ENCODE data around the gene KBTBD4. TPM values are rescaled to one million over a fixed set of nuclear protein-coding genes. Genes with fewer than 3 reads are reported as not detected.
"Not testable (repeated sequence)": the region's sequence is repeated elsewhere in the genome, so short reads cannot be mapped to it uniquely, and the experiment has no call there.

KBTBD4 gene
- polyA plus RNA-seq, 4 donors, result 9.8 to 13.7 (median 12.0) TPM

DNA sequence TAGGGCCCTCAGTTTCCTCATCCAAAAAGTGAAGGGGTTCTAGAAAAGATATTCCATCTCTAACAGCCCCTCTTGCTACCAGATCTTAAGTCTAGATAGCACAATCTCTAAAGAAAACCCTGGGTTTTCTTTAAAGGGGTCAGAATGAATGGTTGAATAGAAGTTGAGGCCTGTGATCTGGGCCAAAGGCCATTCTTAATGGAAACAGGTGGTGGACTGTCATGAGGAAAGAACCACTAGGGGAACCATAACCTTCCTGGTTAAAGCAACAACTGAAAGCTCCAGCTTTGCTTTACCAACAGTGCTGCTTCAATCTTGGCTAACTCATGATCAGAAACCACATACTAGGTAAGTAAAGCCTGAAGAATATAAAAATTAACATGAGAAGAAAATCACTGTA is 27.7 kb downstream of the KBTBD4 start:
- Histone ChIP-seq H3K4me3 (ENCODE audit: low read depth in 1 of 3, low read length in 3 of 3) (peak overlapping the region in 2 of 3 donors; percentile 83 to 89), H3K4me1 (ENCODE audit: control insufficient read depth in 3 of 3, insufficient read depth in 2 of 3, low read depth in 1 of 3, low read length in 2 of 3) (peaks cover 0 to 14% (median 13%) of the 10 kb centered on the region in 3 donors), H3K27ac (ENCODE audit: low read depth in 1 of 3, low read length in 2 of 3) (peak overlapping the region in 1 of 3 donors; percentile 91), H3K36me3 (ENCODE audit: control insufficient read depth in 3 of 3, insufficient read depth in 2 of 3, low read depth in 1 of 3, low read length in 3 of 3) (peaks cover 0 to 11% (median 0%) of the 10 kb centered on the region in 3 donors), H3K27me3 (ENCODE audit: control insufficient read depth in 3 of 3, insufficient read depth in 3 of 3, low read length in 3 of 3) (no peaks in the 10 kb centered on the region), H3K9me3 (ENCODE audit: control insufficient read depth in 2 of 2, insufficient read depth in 1 of 2, low read depth in 1 of 2, low read length in 1 of 2) (no peaks in the 10 kb centered on the region)
- DNase-seq, result peak; percentile 52 to 56
- FAIRE-seq, result no peak

DNA sequence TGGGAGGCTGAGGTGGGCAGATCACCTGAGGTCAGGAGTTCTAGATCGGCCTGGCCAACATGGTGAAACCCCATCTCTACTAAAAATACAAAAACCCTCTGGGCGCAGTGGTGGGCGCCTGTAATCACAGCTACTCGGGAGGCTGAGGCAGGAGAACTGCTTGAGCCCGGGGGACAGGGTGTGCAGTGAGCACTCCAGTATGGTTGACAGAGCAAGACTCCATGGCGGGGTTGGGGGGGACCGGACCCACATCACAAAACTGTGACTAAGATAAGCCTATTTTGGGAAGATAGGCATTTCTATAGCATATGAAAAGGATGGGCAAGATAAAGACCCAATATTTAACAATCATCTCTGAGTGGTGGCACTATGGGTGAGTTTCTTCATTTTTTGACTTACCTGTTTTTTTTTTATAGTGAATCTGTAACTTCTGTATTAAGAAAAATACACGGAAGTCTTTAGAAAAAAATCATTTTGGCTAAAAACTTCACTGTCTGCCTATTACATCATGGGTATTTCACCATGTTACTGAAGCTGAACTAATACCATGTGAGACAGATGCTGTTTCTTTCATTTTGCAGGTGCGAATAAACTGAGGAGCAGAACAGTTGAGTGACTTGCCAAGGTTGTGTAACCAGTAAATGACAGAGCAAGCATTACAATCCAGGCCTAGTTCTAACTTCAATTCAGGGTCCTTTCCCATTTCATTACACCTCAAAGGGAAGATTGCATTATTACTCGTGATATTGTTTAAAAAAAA is 28.3 kb downstream of the KBTBD4 start:
- 75 to 81% (median 80%) methylated on average over 10 of the region's 10 CpGs for WGBS, 3 donors
- no peak for FAIRE-seq
- DNase-seq, result no peak
- no peaks in the 10 kb centered on the region for H3K27me3 ChIP-seq (ENCODE audit: control insufficient read depth in 3 of 3, insufficient read depth in 3 of 3, low read length in 3 of 3)
- H3K36me3 ChIP-seq (ENCODE audit: control insufficient read depth in 3 of 3, insufficient read depth in 2 of 3, low read depth in 1 of 3, low read length in 3 of 3), result peaks cover 0 to 11% (median 0%) of the 10 kb centered on the region in 3 donors
- no peak overlapping the region for H3K27ac ChIP-seq (ENCODE audit: low read depth in 1 of 3, low read length in 2 of 3)
- H3K9me3 ChIP-seq (ENCODE audit: control insufficient read depth in 2 of 2, insufficient read depth in 1 of 2, low read depth in 1 of 2, low read length in 1 of 2), result no peaks in the 10 kb centered on the region
- no peak overlapping the region for H3K4me3 ChIP-seq (ENCODE audit: low read depth in 1 of 3, low read length in 3 of 3)
- peaks cover 0 to 14% (median 13%) of the 10 kb centered on the region in 3 donors for H3K4me1 ChIP-seq (ENCODE audit: control insufficient read depth in 3 of 3, insufficient read depth in 2 of 3, low read depth in 1 of 3, low read length in 2 of 3)

DNA sequence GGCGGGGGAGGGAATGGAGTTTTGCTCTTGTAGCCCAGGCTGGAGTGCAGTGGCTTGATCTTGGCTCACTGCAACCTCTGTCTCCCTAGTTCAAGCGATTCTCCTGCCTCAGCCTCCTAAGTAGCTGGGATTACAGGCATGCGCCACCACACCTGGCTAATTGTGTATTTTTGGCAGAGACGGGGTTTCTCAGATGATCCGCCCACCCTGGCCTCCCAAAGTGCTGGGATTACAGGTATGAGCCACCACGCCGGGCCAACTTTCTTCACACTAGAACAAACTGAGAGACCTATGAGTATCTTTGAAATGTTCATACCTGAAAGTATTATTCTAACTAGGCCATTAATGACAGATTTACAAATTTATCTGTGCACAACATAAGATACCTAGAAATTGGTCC is 32.5 kb downstream of the KBTBD4 start:
- peaks cover 0 to 10% (median 6%) of the 10 kb centered on the region in 3 donors for H3K4me1 ChIP-seq (ENCODE audit: control insufficient read depth in 3 of 3, insufficient read depth in 2 of 3, low read depth in 1 of 3, low read length in 2 of 3)
- not testable (repeated sequence) for H3K27ac ChIP-seq (ENCODE audit: low read depth in 1 of 3, low read length in 2 of 3); H3K4me3 ChIP-seq (ENCODE audit: low read depth in 1 of 3, low read length in 3 of 3); H3K9me3 ChIP-seq (ENCODE audit: control insufficient read depth in 2 of 2, insufficient read depth in 1 of 2, low read depth in 1 of 2, low read length in 1 of 2); FAIRE-seq; H3K27me3 ChIP-seq (ENCODE audit: control insufficient read depth in 3 of 3, insufficient read depth in 3 of 3, low read length in 3 of 3); DNase-seq
- WGBS, 3 donors, result 96 to 99% (median 98%) methylated on average over 7 of the region's 7 CpGs
- peaks cover 0 to 27% (median 0%) of the 10 kb centered on the region in 3 donors for H3K36me3 ChIP-seq (ENCODE audit: control insufficient read depth in 3 of 3, insufficient read depth in 2 of 3, low read depth in 1 of 3, low read length in 3 of 3)

- Histone ChIP-seq H3K27me3 (ENCODE audit: control insufficient read depth in 3 of 3, insufficient read depth in 3 of 3, low read length in 3 of 3) (no peaks in the 10 kb centered on the region), H3K9me3 (ENCODE audit: control insufficient read depth in 2 of 2, insufficient read depth in 1 of 2, low read depth in 1 of 2, low read length in 1 of 2) (no peaks in the 10 kb centered on the region), H3K4me3 (ENCODE audit: low read depth in 1 of 3, low read length in 3 of 3) (no peak overlapping the region), H3K4me1 (ENCODE audit: control insufficient read depth in 3 of 3, insufficient read depth in 2 of 3, low read depth in 1 of 3, low read length in 2 of 3) (peaks cover 0 to 7% (median 0%) of the 10 kb centered on the region in 3 donors), H3K36me3 (ENCODE audit: control insufficient read depth in 3 of 3, insufficient read depth in 2 of 3, low read depth in 1 of 3, low read length in 3 of 3) (peaks cover 0 to 26% (median 0%) of the 10 kb centered on the region in 3 donors), H3K27ac (ENCODE audit: low read depth in 1 of 3, low read length in 2 of 3) (no peak overlapping the region)
- FAIRE-seq, result no peak
- DNase-seq, result no peak
- 89 to 96% (median 91%) methylated on average over 6 of the region's 6 CpGs for WGBS, 3 donors
These were observed 33.5 kb downstream of the KBTBD4 start for GRCh38 chr11:47545298-47545697.

GRCh38 chr11:47541070-47541469 is 37.7 kb downstream of the KBTBD4 start:
- no peaks in the 10 kb centered on the region for H3K9me3 ChIP-seq (ENCODE audit: control insufficient read depth in 2 of 2, insufficient read depth in 1 of 2, low read depth in 1 of 2, low read length in 1 of 2)
- WGBS, 3 donors, result 95 to 100% (median 97%) methylated on average over 2 of the region's 2 CpGs
- no peak overlapping the region for H3K4me3 ChIP-seq (ENCODE audit: low read depth in 1 of 3, low read length in 3 of 3)
- H3K27me3 ChIP-seq (ENCODE audit: control insufficient read depth in 3 of 3, insufficient read depth in 3 of 3, low read length in 3 of 3), result no peaks in the 10 kb centered on the region
- no peak for FAIRE-seq
- DNase-seq, result no peak
- peaks cover 0 to 20% (median 0%) of the 10 kb centered on the region in 3 donors for H3K36me3 ChIP-seq (ENCODE audit: control insufficient read depth in 3 of 3, insufficient read depth in 2 of 3, low read depth in 1 of 3, low read length in 3 of 3)
- peaks cover 0 to 16% (median 0%) of the 10 kb centered on the region in 3 donors for H3K4me1 ChIP-seq (ENCODE audit: control insufficient read depth in 3 of 3, insufficient read depth in 2 of 3, low read depth in 1 of 3, low read length in 2 of 3)
- H3K27ac ChIP-seq (ENCODE audit: low read depth in 1 of 3, low read length in 2 of 3), result no peak overlapping the region

DNA sequence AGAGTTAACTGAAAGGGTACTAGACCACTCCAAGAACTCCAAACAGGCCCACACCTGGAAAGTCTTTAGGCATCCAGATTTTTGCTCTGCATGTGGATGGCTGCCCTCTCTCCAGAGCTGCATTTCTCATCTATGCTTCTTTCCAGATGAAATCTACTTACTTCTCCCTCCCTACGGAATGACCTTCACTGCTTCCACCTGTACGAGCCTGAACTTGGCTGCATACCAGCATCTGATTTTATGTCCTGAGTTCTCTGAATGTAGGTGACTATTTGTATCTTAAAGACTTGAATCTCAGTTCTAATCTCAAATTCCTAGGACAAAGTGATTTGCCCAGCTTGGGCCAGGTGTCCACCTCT is 39.1 kb downstream of the KBTBD4 start:
- no peak for DNase-seq
- peaks cover 0 to 16% (median 0%) of the 10 kb centered on the region in 3 donors for H3K4me1 ChIP-seq (ENCODE audit: control insufficient read depth in 3 of 3, insufficient read depth in 2 of 3, low read depth in 1 of 3, low read length in 2 of 3)
- no peaks in the 10 kb centered on the region for H3K27me3 ChIP-seq (ENCODE audit: control insufficient read depth in 3 of 3, insufficient read depth in 3 of 3, low read length in 3 of 3)
- no peak overlapping the region for H3K4me3 ChIP-seq (ENCODE audit: low read depth in 1 of 3, low read length in 3 of 3)
- H3K27ac ChIP-seq (ENCODE audit: low read depth in 1 of 3, low read length in 2 of 3), result no peak overlapping the region
- H3K36me3 ChIP-seq (ENCODE audit: control insufficient read depth in 3 of 3, insufficient read depth in 2 of 3, low read depth in 1 of 3, low read length in 3 of 3), result peaks cover 0 to 19% (median 0%) of the 10 kb centered on the region in 3 donors
- H3K9me3 ChIP-seq (ENCODE audit: control insufficient read depth in 2 of 2, insufficient read depth in 1 of 2, low read depth in 1 of 2, low read length in 1 of 2), result no peaks in the 10 kb centered on the region
- FAIRE-seq, result no peak
- WGBS, 3 donors, result 8 to 56% (median 37%) methylated on average over 2 of the region's 2 CpGs

GRCh38 chr11:47538741-47539565 is 39.8 kb downstream of the KBTBD4 start:
- H3K4me1 ChIP-seq (ENCODE audit: control insufficient read depth in 3 of 3, insufficient read depth in 2 of 3, low read depth in 1 of 3, low read length in 2 of 3), result peaks cover 0 to 16% (median 0%) of the 10 kb centered on the region in 3 donors
- H3K9me3 ChIP-seq (ENCODE audit: control insufficient read depth in 2 of 2, insufficient read depth in 1 of 2, low read depth in 1 of 2, low read length in 1 of 2), result no peaks in the 10 kb centered on the region
- no peak overlapping the region for H3K27ac ChIP-seq (ENCODE audit: low read depth in 1 of 3, low read length in 2 of 3)
- H3K36me3 ChIP-seq (ENCODE audit: control insufficient read depth in 3 of 3, insufficient read depth in 2 of 3, low read depth in 1 of 3, low read length in 3 of 3), result peaks cover 0 to 19% (median 0%) of the 10 kb centered on the region in 3 donors
- H3K27me3 ChIP-seq (ENCODE audit: control insufficient read depth in 3 of 3, insufficient read depth in 3 of 3, low read length in 3 of 3), result no peaks in the 10 kb centered on the region
- H3K4me3 ChIP-seq (ENCODE audit: low read depth in 1 of 3, low read length in 3 of 3), result no peak overlapping the region
- no peak for FAIRE-seq
- no peak for DNase-seq
- WGBS, 3 donors, result 60 to 76% (median 72%) methylated on average over 10 of the region's 10 CpGs

DNA sequence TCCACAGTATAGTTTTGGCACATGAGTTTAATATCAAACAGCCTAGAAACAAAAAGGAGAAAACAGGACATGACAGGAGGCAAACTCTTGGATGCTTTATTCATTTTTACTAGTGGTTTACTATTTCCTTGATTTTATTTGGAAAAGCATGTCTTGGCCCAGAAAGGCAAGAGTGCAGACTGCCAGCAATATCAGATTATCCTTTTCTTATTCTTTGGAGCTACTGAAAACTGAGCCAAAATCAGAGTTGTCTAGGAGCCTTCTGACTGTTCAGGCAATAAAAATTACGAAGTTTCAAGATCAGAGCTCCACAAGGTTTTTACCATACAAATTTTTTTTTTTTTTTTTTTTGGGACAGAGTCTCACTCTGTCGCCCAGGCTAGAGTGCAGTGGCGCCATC is 41.9 kb downstream of the KBTBD4 start:
- Histone ChIP-seq H3K4me1 (ENCODE audit: control insufficient read depth in 3 of 3, insufficient read depth in 2 of 3, low read depth in 1 of 3, low read length in 2 of 3) (peaks cover 0 to 16% (median 0%) of the 10 kb centered on the region in 3 donors), H3K27ac (ENCODE audit: low read depth in 1 of 3, low read length in 2 of 3) (no peak overlapping the region), H3K4me3 (ENCODE audit: low read depth in 1 of 3, low read length in 3 of 3) (no peak overlapping the region), H3K36me3 (ENCODE audit: control insufficient read depth in 3 of 3, insufficient read depth in 2 of 3, low read depth in 1 of 3, low read length in 3 of 3) (peaks cover 0 to 16% (median 0%) of the 10 kb centered on the region in 3 donors), H3K9me3 (ENCODE audit: control insufficient read depth in 2 of 2, insufficient read depth in 1 of 2, low read depth in 1 of 2, low read length in 1 of 2) (no peaks in the 10 kb centered on the region), H3K27me3 (ENCODE audit: control insufficient read depth in 3 of 3, insufficient read depth in 3 of 3, low read length in 3 of 3) (no peaks in the 10 kb centered on the region)
- FAIRE-seq (no peak), DNase-seq (no peak)
- 77 to 86% (median 82%) methylated on average over 2 to 3 of the region's 3 CpGs for WGBS, 3 donors

Data from small intestine (tissue), 7 donors.